ENCODE results near the gene C1QTNF4. TPM values are rescaled to one million over a fixed set of nuclear protein-coding genes. Genes with fewer than 3 reads are reported as not detected.
"Not testable (repeated sequence)": the region's sequence is repeated elsewhere in the genome, so short reads cannot be mapped to it uniquely, and the experiment has no call there.

The C1QTNF4 gene
- total RNA-seq, 4 donors from 2014 or later = 0.35 to 0.57 (median 0.41) TPM; not detected in 1

GRCh38 chr11:47552566-47553405 is 41.4 kb downstream of the C1QTNF4 start, which contains the start of gene CELF1:
Gene CELF1, minus strand, starts transcription at chr11:47553132. Its CDS starts 53,609 bp downstream, at chr11:47499523.
- WGBS, 2 donors = 1% methylated on average over 15 to 25 of the region's 89 CpGs
- DNase-seq = peak; percentile 54
- Histone ChIP-seq H3K36me3 (peaks cover 0 to 6% (median 0%) of the 10 kb centered on the region in 3 donors), H3K9me3 (no peaks in the 10 kb centered on the region), H3K4me1 (peaks cover 24 to 50% (median 32%) of the 10 kb centered on the region in 3 donors), H3K4me3 (peak within 1 kb of the TSS; percentile 93 to 96 (median 94)), H3K27me3 (no peaks in the 10 kb centered on the region), H3K27ac (peak within 1 kb of the TSS; percentile 94 to 96 (median 96))
- peak; percentile 81 to 99 (median 93) for TF ChIP-seq CTCF (IDR thresholded peaks at IDR 0.05)
- peak in 3 of 4 donors; percentile 38 to 74 (median 44) for TF ChIP-seq POLR2A (IDR thresholded peaks at IDR 0.05)
- intact Hi-C loops (cut with DNase I) = no loop called here

GRCh38 chr11:47552056-47552565 is 42.1 kb downstream of the C1QTNF4 start:
- Histone ChIP-seq H3K4me1 (peaks cover 27 to 56% (median 39%) of the 10 kb centered on the region in 3 donors), H3K36me3 (peaks cover 0 to 6% (median 0%) of the 10 kb centered on the region in 3 donors), H3K9me3 (no peaks in the 10 kb centered on the region), H3K4me3 (peak overlapping the region; percentile 93 to 96 (median 94)), H3K27ac (peak overlapping the region; percentile 94 to 96 (median 96)), H3K27me3 (no peaks in the 10 kb centered on the region)
- intact Hi-C loops (cut with DNase I) = no loop called here
- TF ChIP-seq POLR2A (IDR thresholded peaks at IDR 0.05) = no peak
- no peak for TF ChIP-seq CTCF (IDR thresholded peaks at IDR 0.05)
- 1 to 3% methylated on average over 5 to 7 of the region's 22 CpGs for WGBS, 2 donors
- no peak for DNase-seq

- DNase-seq = no peak
- intact Hi-C loops (cut with DNase I) = no loop called here
- Histone ChIP-seq H3K27ac (peak overlapping the region; percentile 52 to 96 (median 94)), H3K4me1 (peaks cover 27 to 57% (median 42%) of the 10 kb centered on the region in 3 donors), H3K27me3 (no peaks in the 10 kb centered on the region), H3K36me3 (peaks cover 0 to 6% (median 0%) of the 10 kb centered on the region in 3 donors), H3K4me3 (peak overlapping the region; percentile 93 to 96 (median 94)), H3K9me3 (no peaks in the 10 kb centered on the region)
- TF ChIP-seq CTCF (IDR thresholded peaks at IDR 0.05) = peak in 2 of 6 experiments; percentile 20 to 50
- TF ChIP-seq POLR2A (IDR thresholded peaks at IDR 0.05) = no peak
Observed at GRCh38 chr11:47551086-47551485, 43.1 kb downstream of the C1QTNF4 start.

- Histone ChIP-seq H3K27ac (peak overlapping the region in 3 of 4 donors; percentile 94 to 96 (median 95)), H3K4me1 (peaks cover 27 to 57% (median 42%) of the 10 kb centered on the region in 3 donors), H3K36me3 (peaks cover 0 to 6% (median 0%) of the 10 kb centered on the region in 3 donors), H3K4me3 (peak overlapping the region in 1 of 4 donors; percentile 93), H3K9me3 (no peaks in the 10 kb centered on the region), H3K27me3 (no peaks in the 10 kb centered on the region)
- DNase-seq = no peak
- TF ChIP-seq POLR2A (IDR thresholded peaks at IDR 0.05) = no peak
- no peak for TF ChIP-seq CTCF (IDR thresholded peaks at IDR 0.05)
- intact Hi-C loops (cut with DNase I) = no loop called here
- WGBS, 2 donors = 68 to 79% methylated on average over 10 of the region's 10 CpGs
Observed at GRCh38 chr11:47550288-47551047, 43.7 kb downstream of the C1QTNF4 start.

- DNase-seq; intact Hi-C loops (cut with DNase I); H3K27me3 ChIP-seq; H3K9me3 ChIP-seq; H3K4me3 ChIP-seq; H3K27ac ChIP-seq; H3K36me3 ChIP-seq: not testable (repeated sequence)
- 77 to 79% methylated on average over 6 to 7 of the region's 7 CpGs for WGBS, 2 donors
- H3K4me1 ChIP-seq = peaks cover 17 to 70% (median 36%) of the 10 kb centered on the region in 3 donors
Observed at GRCh38 chr11:47546274-47546673, 47.9 kb downstream of the C1QTNF4 start.
